Measurements from ENCODE around the gene PMEL.

The PMEL gene

GRCh38 chr12:55932551-55932910 is 33.3 kb downstream of the PMEL start:
- Histone ChIP-seq H3K9ac (ENCODE audit: low read length) (peak overlapping the region; percentile 99), H3K27me3 (ENCODE audit: insufficient read depth, low read length) (no peaks in the 10 kb centered on the region), H4K20me1 (ENCODE audit: insufficient read depth, low read length) (no peaks in the 10 kb centered on the region), H3K36me3 (ENCODE audit: insufficient read depth, low read length) (peaks cover 42% of the 10 kb centered on the region; the same call in 1 of the 2 replicates), H3K79me2 (ENCODE audit: insufficient read depth, low read length) (peaks cover 20% of the 10 kb centered on the region), H3K27ac (ENCODE audit: low read depth, low read length, poor library complexity, severe bottlenecking) (peak overlapping the region; percentile 100), H3F3A (ENCODE audit: insufficient read depth, low read length) (peaks cover 6% of the 10 kb centered on the region), H3K4me2 (ENCODE audit: low read length) (peak overlapping the region; percentile 93), H2AFZ (ENCODE audit: low read length) (no peak overlapping the region), H3K9me3 (ENCODE audit: low read length) (no peaks in the 10 kb centered on the region), H3K9me2 (ENCODE audit: low read depth, low read length) (no peaks in the 10 kb centered on the region), H3K4me1 (ENCODE audit: insufficient read depth, low read length, severe bottlenecking) (peaks cover 52% of the 10 kb centered on the region), H3K4me3 (ENCODE audit: low read depth, low read length, poor library complexity, severe bottlenecking) (peak overlapping the region; percentile 95)
- TF ChIP-seq CTCF (IDR thresholded peaks at IDR 0.05; ENCODE audit: low read length) (no peak), EZH2 (IDR thresholded peaks at IDR 0.05; ENCODE audit: borderline replicate concordance, low read length) (no peak)

DNA sequence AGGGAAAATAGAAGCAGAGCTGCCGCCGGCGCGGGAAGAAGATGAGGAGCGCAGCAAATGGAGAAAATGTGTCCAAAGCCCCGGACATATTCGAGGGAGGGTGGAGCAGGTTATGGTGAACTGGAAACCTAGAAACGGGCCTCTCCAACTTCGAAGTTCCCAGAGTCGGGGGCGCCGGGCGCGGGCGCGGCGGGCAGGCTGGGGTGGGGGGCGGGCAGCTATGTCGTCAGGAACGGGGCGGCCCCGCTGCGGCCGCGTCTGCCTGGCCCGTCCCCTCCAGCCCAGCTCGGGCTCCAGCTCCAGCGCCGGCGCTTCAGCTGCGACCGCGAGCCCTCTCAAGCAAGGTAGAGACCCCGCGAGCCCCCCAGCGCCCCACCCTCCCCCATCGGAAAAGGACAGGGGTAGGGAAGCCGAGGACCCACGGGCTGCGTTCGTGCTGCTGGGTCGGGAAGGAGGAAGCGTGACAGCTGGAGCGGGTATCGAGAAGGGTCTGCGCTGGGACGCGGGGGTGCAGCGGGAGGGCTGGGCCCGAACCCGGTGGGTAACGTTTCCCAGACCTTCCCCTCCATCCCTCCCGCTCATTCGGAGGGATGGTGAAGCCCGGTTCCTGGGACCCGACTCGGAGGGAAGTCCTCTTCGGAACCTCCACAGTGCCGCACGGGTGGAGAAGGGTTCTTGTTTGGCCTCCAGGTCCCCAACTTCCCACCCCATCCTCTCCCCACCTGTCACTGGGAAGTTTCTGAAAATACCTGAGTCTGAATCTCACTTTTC is 33.9 kb downstream of the PMEL start:
- Histone ChIP-seq H3K4me3 (ENCODE audit: low read depth, low read length, poor library complexity, severe bottlenecking) (peak overlapping the region; percentile 95), H3K79me2 (ENCODE audit: insufficient read depth, low read length) (peaks cover 23% of the 10 kb centered on the region), H3K9me3 (ENCODE audit: low read length) (no peaks in the 10 kb centered on the region), H3K27me3 (ENCODE audit: insufficient read depth, low read length) (no peaks in the 10 kb centered on the region), H3K4me2 (ENCODE audit: low read length) (peak overlapping the region; percentile 93), H3K4me1 (ENCODE audit: insufficient read depth, low read length, severe bottlenecking) (peaks cover 52% of the 10 kb centered on the region), H2AFZ (ENCODE audit: low read length) (no peak overlapping the region), H3K36me3 (ENCODE audit: insufficient read depth, low read length) (peaks cover 40% of the 10 kb centered on the region; the same call in 1 of the 2 replicates), H3K9ac (ENCODE audit: low read length) (peak overlapping the region; percentile 99), H4K20me1 (ENCODE audit: insufficient read depth, low read length) (no peaks in the 10 kb centered on the region), H3F3A (ENCODE audit: insufficient read depth, low read length) (peaks cover 6% of the 10 kb centered on the region), H3K27ac (ENCODE audit: low read depth, low read length, poor library complexity, severe bottlenecking) (peak overlapping the region; percentile 100), H3K9me2 (ENCODE audit: low read depth, low read length) (no peaks in the 10 kb centered on the region)
- TF ChIP-seq EZH2 (IDR thresholded peaks at IDR 0.05; ENCODE audit: borderline replicate concordance, low read length): no peak
- no peak for TF ChIP-seq CTCF (IDR thresholded peaks at IDR 0.05; ENCODE audit: low read length)

- peaks cover 27% of the 10 kb centered on the region for H3K79me2 ChIP-seq (ENCODE audit: insufficient read depth, low read length)
- peak overlapping the region; percentile 95 for H3K4me3 ChIP-seq (ENCODE audit: low read depth, low read length, poor library complexity, severe bottlenecking)
- peak overlapping the region; percentile 99 for H3K9ac ChIP-seq (ENCODE audit: low read length)
- H3K4me2 ChIP-seq (ENCODE audit: low read length): peak overlapping the region; percentile 93
- peaks cover 54% of the 10 kb centered on the region for H3K4me1 ChIP-seq (ENCODE audit: insufficient read depth, low read length, severe bottlenecking)
- no peaks in the 10 kb centered on the region for H3K27me3 ChIP-seq (ENCODE audit: insufficient read depth, low read length)
- TF ChIP-seq CTCF (IDR thresholded peaks at IDR 0.05; ENCODE audit: low read length) (no peak), EZH2 (IDR thresholded peaks at IDR 0.05; ENCODE audit: borderline replicate concordance, low read length) (no peak)
- no peak overlapping the region for H2AFZ ChIP-seq (ENCODE audit: low read length)
- no peaks in the 10 kb centered on the region for H3K9me3 ChIP-seq (ENCODE audit: low read length)
- H3K9me2 ChIP-seq (ENCODE audit: low read depth, low read length): no peaks in the 10 kb centered on the region
- H4K20me1 ChIP-seq (ENCODE audit: insufficient read depth, low read length): no peaks in the 10 kb centered on the region
- H3K27ac ChIP-seq (ENCODE audit: low read depth, low read length, poor library complexity, severe bottlenecking): peak overlapping the region; percentile 100
- H3K36me3 ChIP-seq (ENCODE audit: insufficient read depth, low read length): peaks cover 36% of the 10 kb centered on the region; the same call in 1 of the 2 replicates
- peaks cover 6% of the 10 kb centered on the region for H3F3A ChIP-seq (ENCODE audit: insufficient read depth, low read length)
Measured at GRCh38 chr12:55931317-55931779, 34.5 kb downstream of the PMEL start.

Data from OCI-LY1 (cell line).